CD14-positive monocyte (primary cell): ENCODE measurements around the gene RASSF7. TPM values are rescaled to one million over a fixed set of nuclear protein-coding genes. Genes with fewer than 3 reads are reported as not detected.

ENCODE experiments used
- DNase-seq, 3 donors: peaks; one replicate each; pipeline ENCODE4 v3.0.0-alpha.2; 2011 to 2022
- H2AFZ ChIP-seq: 2 replicates; pipeline ENCODE4 v1.6.0; 2012; ENCODE audit warnings: mild to moderate bottlenecking, low read depth, low read length, inconsistent platforms; ENCODE audit not compliant: insufficient read depth, poor library complexity, severe bottlenecking
- H3K27ac ChIP-seq, 2 donors: 1 replicate in 1 of 2; 2 replicates in 1 of 2; pipeline ENCODE4 v1.5.1; 2012 to 2013; ENCODE audit warnings: low read length in 2 of 2, control low read depth in 1 of 2, inconsistent platforms in 1 of 2, low read depth in 1 of 2, mild to moderate bottlenecking in 1 of 2
- H3K27me3 ChIP-seq, 2 donors: one replicate each; pipeline versions ENCODE4 v1.6.0 to v1.6.1; 2011 to 2013; ENCODE audit warnings: low read length in 2 of 2; ENCODE audit not compliant: control insufficient read depth in 2 of 2, insufficient read depth in 2 of 2
- H3K36me3 ChIP-seq, 2 donors: replicated peaks in 1 of 2; 1 replicate in 1 of 2; 2 replicates in 1 of 2; pipeline versions ENCODE4 v1.5.1 to v1.6.1; 2012 to 2013; ENCODE audit warnings: low read length in 2 of 2, control low read depth in 1 of 2, inconsistent platforms in 1 of 2, mild to moderate bottlenecking in 1 of 2; ENCODE audit not compliant: insufficient read depth in 2 of 2, control insufficient read depth in 1 of 2
- H3K4me1 ChIP-seq, 2 donors: 1 replicate in 1 of 2; 2 replicates in 1 of 2; pipeline versions ENCODE4 v1.5.1 to v1.6.1; 2012 to 2013; ENCODE audit warnings: low read length in 2 of 2, control low read depth in 1 of 2, inconsistent platforms in 1 of 2, mild to moderate bottlenecking in 1 of 2, moderate library complexity in 1 of 2; ENCODE audit not compliant: insufficient read depth in 2 of 2, control insufficient read depth in 1 of 2
- H3K4me2 ChIP-seq: replicated peaks from 2 replicates; pipeline ENCODE3; 2012; ENCODE audit warnings: low read length, moderate library complexity, mild to moderate bottlenecking; ENCODE audit not compliant: poor library complexity, severe bottlenecking; ENCODE audit errors: extremely low read depth
- H3K4me3 ChIP-seq, 3 experiments: fragments of 200-600 bp in 1 of 3; sonication (generic) in 1 of 3; replicated peaks in 1 of 3; 1 replicate in 2 of 3; 2 replicates in 1 of 3; pipeline ENCODE4 v1.5.1; 2011 to 2013; ENCODE audit warnings: low read length in 3 of 3, mild to moderate bottlenecking in 3 of 3, control low read depth in 2 of 3, low read depth in 2 of 3, inconsistent platforms in 1 of 3, moderate library complexity in 1 of 3
- H3K79me2 ChIP-seq: 2 replicates; pipeline ENCODE4 v1.6.0; 2012; ENCODE audit warnings: mild to moderate bottlenecking, control low read depth, inconsistent platforms, low read length, moderate library complexity; ENCODE audit not compliant: insufficient read depth
- H3K9ac ChIP-seq: 2 replicates; pipeline ENCODE4 v1.6.0; 2017; ENCODE audit warnings: low read length, mild to moderate bottlenecking; ENCODE audit not compliant: insufficient read depth, poor library complexity, severe bottlenecking
- H3K9me3 ChIP-seq, 2 donors: replicated peaks in 1 of 2; 1 replicate in 1 of 2; 2 replicates in 1 of 2; pipeline versions ENCODE4 v1.5.1 to v1.6.1; 2012 to 2013; ENCODE audit warnings: low read length in 2 of 2, control low read depth in 1 of 2; ENCODE audit not compliant: control insufficient read depth in 1 of 2, insufficient read depth in 1 of 2
- H4K20me1 ChIP-seq: 2 replicates; pipeline ENCODE4 v1.6.0; 2012; ENCODE audit warnings: mild to moderate bottlenecking, low read length, control low read depth, moderate library complexity; ENCODE audit not compliant: insufficient read depth
- H3K27ac Mint-ChIP-seq, 7 donors: one replicate each; pipeline ENCODE4 v1.8.0; 2020; ENCODE audit warnings: mild to moderate bottlenecking in 7 of 7, mixed read lengths in 7 of 7, moderate library complexity in 6 of 7, inconsistent platforms in 2 of 7
- H3K27me3 Mint-ChIP-seq, 3 donors: one replicate each; pipeline ENCODE4 v1.8.0; 2021 to 2022; ENCODE audit warnings: low read depth in 3 of 3, mild to moderate bottlenecking in 3 of 3, mixed read lengths in 3 of 3, moderate library complexity in 3 of 3, inconsistent platforms in 1 of 3
- H3K36me3 Mint-ChIP-seq, 2 donors: one replicate each; pipeline ENCODE4 v1.8.0; 2020; ENCODE audit warnings: mixed read lengths in 2 of 2, inconsistent platforms in 1 of 2, mild to moderate bottlenecking in 1 of 2
- H3K4me1 Mint-ChIP-seq: one replicate; pipeline ENCODE4 v1.8.0; 2020; ENCODE audit warnings: mild to moderate bottlenecking, mixed read lengths
- H3K4me3 Mint-ChIP-seq, 2 donors: one replicate each; pipeline ENCODE4 v1.8.0; 2020; ENCODE audit warnings: mild to moderate bottlenecking in 2 of 2, mixed read lengths in 2 of 2, moderate library complexity in 1 of 2
- H3K9me3 Mint-ChIP-seq, 7 donors: one replicate each; pipeline ENCODE4 v1.8.0; 2020 to 2022; ENCODE audit warnings: mixed read lengths in 7 of 7, mild to moderate bottlenecking in 6 of 7, moderate library complexity in 6 of 7, inconsistent platforms in 2 of 7
- WGBS: methylation state at CpG from one replicate; pipeline ENCODE4 v1.1.5; 2013; ENCODE audit warnings: missing lambda C conversion rate; ENCODE audit not compliant: insufficient coverage; 5-methylcytosine and 5-hydroxymethylcytosine counted together
- intact Hi-C, 2 donors: fragments of 100-400 bp; cut with micrococcal nuclease; formaldehyde crosslinking; loops; one replicate each; pipeline versions ENCODE4 v1.15.0 to v1.15.1; 2023
- polyA plus RNA-seq, 3 donors: library from polyadenylated mRNA; depleted of rRNA in 1 of 3; unstranded in 2 of 3; stranded (reverse) in 1 of 3; fragments of 300-500 nt in 2 of 3; fragments of >200 nt in 1 of 3; fragmentation: Illumina TruSeq in 2 of 3; gene quantifications; 1 replicate in 2 of 3; 2 replicates in 1 of 3; pipeline ENCODE4 v1.2.3, GENCODE V29; 2012 to 2021
- TF ChIP-seq, protein P1 (sequence below): fragments of 200-600 bp; IDR thresholded peaks from one replicate; pipeline ENCODE4 v1.8.0; 2022; ENCODE audit warnings: antibody characterized with exemption, mild to moderate bottlenecking

Gene RASSF7
- polyA plus RNA-seq, 3 donors = 10.0 to 26.5 (median 12.4) TPM

DNA sequence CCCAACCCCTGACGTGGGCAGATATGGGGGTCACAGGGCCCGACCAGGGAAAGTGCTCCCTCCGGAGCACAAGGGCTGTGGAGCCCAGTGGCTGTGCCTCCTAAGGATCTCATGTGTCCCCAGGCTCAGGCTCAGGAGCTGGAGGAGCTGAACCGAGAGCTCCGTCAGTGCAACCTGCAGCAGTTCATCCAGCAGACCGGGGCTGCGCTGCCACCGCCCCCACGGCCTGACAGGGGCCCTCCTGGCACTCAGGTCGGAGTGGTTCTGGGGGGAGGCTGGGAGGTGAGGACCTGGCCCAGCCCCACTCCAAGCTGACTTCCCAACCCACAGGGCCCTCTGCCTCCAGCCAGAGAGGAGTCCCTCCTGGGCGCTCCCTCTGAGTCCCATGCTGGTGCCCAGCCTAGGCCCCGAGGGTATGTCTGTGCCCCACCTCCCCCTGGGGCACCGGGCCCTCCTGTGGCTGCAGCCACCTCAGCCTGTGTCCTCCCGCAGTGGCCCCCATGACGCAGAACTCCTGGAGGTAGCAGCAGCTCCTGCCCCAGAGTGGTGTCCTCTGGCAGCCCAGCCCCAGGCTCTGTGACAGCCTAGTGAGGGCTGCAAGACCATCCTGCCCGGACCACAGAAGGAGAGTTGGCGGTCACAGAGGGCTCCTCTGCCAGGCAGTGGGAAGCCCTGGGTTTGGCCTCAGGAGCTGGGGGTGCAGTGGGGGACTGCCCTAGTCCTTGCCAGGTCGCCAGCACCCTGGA lies 2.5 kb downstream of the RASSF7 start:
- no peak for DNase-seq
- Mint-ChIP-seq H3K27ac (no peak overlapping the region), H3K36me3 (peaks cover 5 to 12% of the 10 kb centered on the region in 2 donors), H3K4me1 (peaks cover 17% of the 10 kb centered on the region), H3K4me3 (no peak overlapping the region), H3K9me3 (peaks cover 0 to 4% (median 0%) of the 10 kb centered on the region in 7 donors), H3K27me3 (peaks cover 7 to 31% (median 28%) of the 10 kb centered on the region in 3 donors)
- Histone ChIP-seq H3K4me2 (no peak overlapping the region), H3K27me3 (peaks cover 0 to 22% of the 10 kb centered on the region in 2 donors), H2AFZ (no peak overlapping the region), H4K20me1 (peaks cover 20% of the 10 kb centered on the region), H3K9me3 (no peaks in the 10 kb centered on the region), H3K9ac (no peak overlapping the region), H3K79me2 (peaks cover 3% of the 10 kb centered on the region), H3K4me1 (peaks cover 17 to 32% of the 10 kb centered on the region in 2 donors), H3K36me3 (peaks cover 0 to 11% of the 10 kb centered on the region in 2 donors), H3K4me3 (no peak overlapping the region), H3K27ac (no peak overlapping the region)
- 94% methylated on average over 12 of the region's 18 CpGs for WGBS
- TF ChIP-seq, protein P1, sequence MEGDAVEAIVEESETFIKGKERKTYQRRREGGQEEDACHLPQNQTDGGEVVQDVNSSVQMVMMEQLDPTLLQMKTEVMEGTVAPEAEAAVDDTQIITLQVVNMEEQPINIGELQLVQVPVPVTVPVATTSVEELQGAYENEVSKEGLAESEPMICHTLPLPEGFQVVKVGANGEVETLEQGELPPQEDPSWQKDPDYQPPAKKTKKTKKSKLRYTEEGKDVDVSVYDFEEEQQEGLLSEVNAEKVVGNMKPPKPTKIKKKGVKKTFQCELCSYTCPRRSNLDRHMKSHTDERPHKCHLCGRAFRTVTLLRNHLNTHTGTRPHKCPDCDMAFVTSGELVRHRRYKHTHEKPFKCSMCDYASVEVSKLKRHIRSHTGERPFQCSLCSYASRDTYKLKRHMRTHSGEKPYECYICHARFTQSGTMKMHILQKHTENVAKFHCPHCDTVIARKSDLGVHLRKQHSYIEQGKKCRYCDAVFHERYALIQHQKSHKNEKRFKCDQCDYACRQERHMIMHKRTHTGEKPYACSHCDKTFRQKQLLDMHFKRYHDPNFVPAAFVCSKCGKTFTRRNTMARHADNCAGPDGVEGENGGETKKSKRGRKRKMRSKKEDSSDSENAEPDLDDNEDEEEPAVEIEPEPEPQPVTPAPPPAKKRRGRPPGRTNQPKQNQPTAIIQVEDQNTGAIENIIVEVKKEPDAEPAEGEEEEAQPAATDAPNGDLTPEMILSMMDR = no peak
- intact Hi-C loops = no loop called here

DNA sequence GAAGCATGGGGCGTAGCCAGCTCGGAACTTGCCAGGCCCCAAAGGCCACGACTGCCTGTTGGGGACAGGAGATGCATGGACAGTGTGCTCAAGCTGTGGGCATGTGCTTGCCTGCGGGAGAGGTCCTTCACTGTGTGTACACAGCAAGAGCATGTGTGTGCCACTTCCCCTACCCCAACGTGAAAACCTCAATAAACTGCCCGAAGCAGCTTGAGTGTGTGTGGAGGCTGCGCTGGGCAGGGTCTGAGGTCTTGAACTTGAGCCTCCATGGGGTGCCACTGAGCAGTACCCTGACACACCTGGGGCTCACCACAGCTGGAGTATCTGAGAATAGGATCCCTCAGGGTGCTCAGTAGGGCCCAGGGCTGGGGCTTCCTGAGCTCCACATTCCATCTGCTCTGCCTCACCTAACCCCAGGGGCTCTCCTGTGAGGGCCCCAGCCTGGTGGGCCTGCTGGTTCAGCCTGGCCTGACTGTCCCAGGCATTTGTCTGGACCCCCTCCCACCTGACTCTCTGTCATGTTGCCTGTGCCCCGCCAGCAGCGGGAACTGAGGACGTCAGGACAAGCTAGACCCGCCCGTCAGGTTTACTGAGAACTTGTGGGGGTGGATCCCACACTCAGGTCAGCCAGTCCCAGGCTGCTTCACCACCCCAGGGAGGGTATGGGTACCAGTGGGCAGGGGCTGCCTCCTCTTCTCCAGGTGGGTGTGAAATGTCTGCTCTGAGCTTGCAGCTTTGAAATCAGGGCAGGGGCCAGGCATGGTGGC lies 3.2 kb downstream of the RASSF7 start:
- no peak overlapping the region for H3K4me3 ChIP-seq
- 90% methylated on average over 8 of the region's 12 CpGs for WGBS
- TF ChIP-seq, protein P1 = no peak
- Mint-ChIP-seq H3K4me3 (no peak overlapping the region), H3K9me3 (peaks cover 0 to 4% (median 0%) of the 10 kb centered on the region in 7 donors), H3K27me3 (peaks cover 2 to 25% (median 20%) of the 10 kb centered on the region in 3 donors), H3K4me1 (peaks cover 17% of the 10 kb centered on the region), H3K36me3 (peaks cover 5 to 12% of the 10 kb centered on the region in 2 donors), H3K27ac (peak overlapping the region in 1 of 7 donors; percentile 30)
- peaks cover 0 to 16% of the 10 kb centered on the region in 2 donors for H3K27me3 ChIP-seq
- intact Hi-C loops = no loop called here
- no peak for DNase-seq
- H2AFZ ChIP-seq = no peak overlapping the region
- no peaks in the 10 kb centered on the region for H3K9me3 ChIP-seq
- H3K27ac ChIP-seq = no peak overlapping the region
- peaks cover 0 to 11% of the 10 kb centered on the region in 2 donors for H3K36me3 ChIP-seq
- H3K9ac ChIP-seq = no peak overlapping the region
- H3K79me2 ChIP-seq = peaks cover 3% of the 10 kb centered on the region
- no peak overlapping the region for H3K4me2 ChIP-seq
- peaks cover 20% of the 10 kb centered on the region for H4K20me1 ChIP-seq
- peaks cover 19 to 39% of the 10 kb centered on the region in 2 donors for H3K4me1 ChIP-seq
